C4-2B (cell line): ENCODE data around the gene TENM4.

Source experiments
- ZFX ChIP-seq: fragments of 450-650 bp; IDR thresholded peaks from 2 replicates; pipeline ENCODE4 v1.6.1; 2017
- TF ChIP-seq, protein P1 (sequence below): fragments of 450-650 bp; conservative IDR thresholded peaks from 2 replicates; pipeline ENCODE4 v1.5.1; 2017; ENCODE audit warnings: mild to moderate bottlenecking

DNA sequence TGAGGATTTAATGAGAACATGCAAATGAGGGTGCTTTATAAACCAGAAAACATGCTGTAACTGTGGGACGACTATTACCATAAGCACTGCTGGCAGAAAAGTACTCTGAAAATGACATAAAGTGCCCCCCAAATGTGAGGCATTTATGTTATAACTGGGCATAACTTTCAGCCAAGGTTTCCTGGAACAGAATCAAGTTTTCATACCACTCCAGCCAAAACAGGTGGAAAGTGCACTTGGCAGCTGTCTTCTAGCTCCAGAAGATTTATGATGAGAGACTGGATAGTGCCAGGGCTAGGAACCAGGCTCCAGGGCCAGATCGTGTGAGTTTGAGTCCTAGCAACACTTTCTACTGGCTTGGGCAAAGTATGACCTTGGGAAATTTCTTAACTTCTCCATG lies 339.2 kb downstream of the TENM4 start:
- TF ChIP-seq, protein P1, sequence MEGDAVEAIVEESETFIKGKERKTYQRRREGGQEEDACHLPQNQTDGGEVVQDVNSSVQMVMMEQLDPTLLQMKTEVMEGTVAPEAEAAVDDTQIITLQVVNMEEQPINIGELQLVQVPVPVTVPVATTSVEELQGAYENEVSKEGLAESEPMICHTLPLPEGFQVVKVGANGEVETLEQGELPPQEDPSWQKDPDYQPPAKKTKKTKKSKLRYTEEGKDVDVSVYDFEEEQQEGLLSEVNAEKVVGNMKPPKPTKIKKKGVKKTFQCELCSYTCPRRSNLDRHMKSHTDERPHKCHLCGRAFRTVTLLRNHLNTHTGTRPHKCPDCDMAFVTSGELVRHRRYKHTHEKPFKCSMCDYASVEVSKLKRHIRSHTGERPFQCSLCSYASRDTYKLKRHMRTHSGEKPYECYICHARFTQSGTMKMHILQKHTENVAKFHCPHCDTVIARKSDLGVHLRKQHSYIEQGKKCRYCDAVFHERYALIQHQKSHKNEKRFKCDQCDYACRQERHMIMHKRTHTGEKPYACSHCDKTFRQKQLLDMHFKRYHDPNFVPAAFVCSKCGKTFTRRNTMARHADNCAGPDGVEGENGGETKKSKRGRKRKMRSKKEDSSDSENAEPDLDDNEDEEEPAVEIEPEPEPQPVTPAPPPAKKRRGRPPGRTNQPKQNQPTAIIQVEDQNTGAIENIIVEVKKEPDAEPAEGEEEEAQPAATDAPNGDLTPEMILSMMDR = no peak
- no peak for TF ChIP-seq ZFX
